Small intestine (tissue), 7 donors: Measurements from ENCODE around the gene HLX. TPM values are rescaled to one million over a fixed set of nuclear protein-coding genes. Genes with fewer than 3 reads are reported as not detected.

Experiments used
- DNase-seq, 2 donors: peaks; one replicate each; pipeline versions ENCODE4 v3.0.0 to v3.0.0-alpha.2; 2013
- FAIRE-seq: peaks from 2 replicates; lab custom pipeline; 2012; peaks lifted over from hg19 to GRCh38; lab: Jason Lieb, UNC
- H3K27ac ChIP-seq, 3 donors: one replicate each; pipeline ENCODE4 v1.5.1; 2013; ENCODE audit warnings: low read length in 2 of 3, mild to moderate bottlenecking in 2 of 3, control low read depth in 1 of 3, inconsistent platforms in 1 of 3, low read depth in 1 of 3, moderate library complexity in 1 of 3
- H3K27me3 ChIP-seq, 3 donors: one replicate each; pipeline ENCODE4 v1.6.1; 2013; ENCODE audit warnings: low read length in 3 of 3, inconsistent platforms in 1 of 3; ENCODE audit not compliant: control insufficient read depth in 3 of 3, insufficient read depth in 3 of 3
- H3K36me3 ChIP-seq, 3 donors: one replicate each; pipeline ENCODE4 v1.6.1; 2013; ENCODE audit warnings: low read length in 3 of 3, inconsistent platforms in 1 of 3, low read depth in 1 of 3, mild to moderate bottlenecking in 1 of 3, moderate library complexity in 1 of 3; ENCODE audit not compliant: control insufficient read depth in 3 of 3, insufficient read depth in 2 of 3
- H3K4me1 ChIP-seq, 3 donors: one replicate each; pipeline ENCODE4 v1.6.1; 2013; ENCODE audit warnings: low read length in 2 of 3, inconsistent platforms in 1 of 3, low read depth in 1 of 3, mild to moderate bottlenecking in 1 of 3, moderate library complexity in 1 of 3; ENCODE audit not compliant: control insufficient read depth in 3 of 3, insufficient read depth in 2 of 3
- H3K4me3 ChIP-seq, 3 donors: one replicate each; pipeline ENCODE4 v1.5.1; 2013; ENCODE audit warnings: low read length in 3 of 3, control low read depth in 1 of 3, inconsistent platforms in 1 of 3, low read depth in 1 of 3, mild to moderate bottlenecking in 1 of 3, moderate library complexity in 1 of 3
- H3K9me3 ChIP-seq, 2 donors: one replicate each; pipeline ENCODE4 v1.6.1; 2013; ENCODE audit warnings: low read depth in 1 of 2, low read length in 1 of 2; ENCODE audit not compliant: control insufficient read depth in 2 of 2, insufficient read depth in 1 of 2
- WGBS, 3 donors: extraction: QIAGEN DNeasy Blood & Tissue Kit; methylation state at CpG; one replicate each; pipeline ENCODE4 v1.1.7; 2013; 5-methylcytosine and 5-hydroxymethylcytosine counted together
- polyA plus RNA-seq, 4 donors: library from polyadenylated mRNA; stranded (reverse) in 3 of 4; unstranded in 1 of 4; fragments of 200-250 nt in 3 of 4; fragments of 120-200 nt in 1 of 4; gene quantifications; one replicate each; pipeline versions ENCODE4 v1.2.1 to v1.2.3, GENCODE V29; 2013
- donor health status: healthy with polysubstance abuse.
- donor health status: control.
- donor health status: control.
- donor health status: Bipolar disorder and iron deficiency.
- donor health status: healthy.

HLX gene
- polyA plus RNA-seq, 4 donors: 0.45 to 8.7 (median 4.3) TPM

- DNase-seq (peak in 1 of 2 donors; percentile 34), FAIRE-seq (no peak)
- Histone ChIP-seq H3K9me3 (no peaks in the 10 kb centered on the region), H3K27ac (peak overlapping the region in 2 of 3 donors; percentile 82 to 94), H3K27me3 (peaks cover 0 to 73% (median 13%) of the 10 kb centered on the region in 3 donors), H3K4me3 (peak overlapping the region in 1 of 3 donors; percentile 75), H3K36me3 (peaks cover 0 to 14% (median 0%) of the 10 kb centered on the region in 3 donors), H3K4me1 (peaks cover 0 to 21% (median 2%) of the 10 kb centered on the region in 3 donors)
- WGBS, 3 donors: 7 to 10% (median 9%) methylated on average over 42 of the region's 42 CpGs
Observed at GRCh38 chr1:220878191-220879075, 810 bp upstream of the HLX start.

- H3K9me3 ChIP-seq: no peaks in the 10 kb centered on the region
- H3K4me1 ChIP-seq: peaks cover 0 to 20% (median 2%) of the 10 kb centered on the region in 3 donors
- peak overlapping the region; percentile 67 to 94 (median 89) for H3K27ac ChIP-seq
- DNase-seq: peak in 1 of 2 donors; percentile 58
- peaks cover 0 to 25% (median 0%) of the 10 kb centered on the region in 3 donors for H3K36me3 ChIP-seq
- H3K27me3 ChIP-seq: peaks cover 0 to 85% (median 15%) of the 10 kb centered on the region in 3 donors
- WGBS, 3 donors: 1 to 2% (median 1%) methylated on average over 78 to 94 of the region's 94 CpGs
- no peak for FAIRE-seq
- peak overlapping the region; percentile 70 to 75 (median 72) for H3K4me3 ChIP-seq
Observed at GRCh38 chr1:220879509-220880361, 492 bp downstream of the HLX start.

DNA sequence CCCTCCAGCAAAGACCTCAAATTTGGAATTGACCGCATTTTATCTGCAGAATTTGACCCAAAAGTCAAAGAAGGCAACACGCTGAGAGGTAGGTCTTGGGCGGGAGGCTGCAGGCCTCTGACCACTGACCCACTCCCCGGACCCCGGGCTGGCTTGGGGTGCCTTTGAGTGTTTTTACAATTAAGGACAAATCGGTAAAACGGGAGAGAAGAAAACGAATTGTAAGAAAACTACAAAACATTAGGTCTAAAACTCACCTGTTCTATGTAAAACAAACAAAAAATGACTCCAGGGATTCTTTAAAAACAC lies 1.1 kb downstream of the HLX start:
- H3K4me1 ChIP-seq: peaks cover 0 to 16% (median 2%) of the 10 kb centered on the region in 3 donors
- WGBS, 3 donors: 7 to 17% (median 13%) methylated on average over 8 of the region's 8 CpGs
- no peak for FAIRE-seq
- no peaks in the 10 kb centered on the region for H3K9me3 ChIP-seq
- H3K27ac ChIP-seq: peak overlapping the region; percentile 67 to 94 (median 89)
- peaks cover 0 to 91% (median 15%) of the 10 kb centered on the region in 3 donors for H3K27me3 ChIP-seq
- peak overlapping the region; percentile 39 to 75 (median 72) for H3K4me3 ChIP-seq
- no peak for DNase-seq
- H3K36me3 ChIP-seq: peaks cover 0 to 30% (median 0%) of the 10 kb centered on the region in 3 donors

DNA sequence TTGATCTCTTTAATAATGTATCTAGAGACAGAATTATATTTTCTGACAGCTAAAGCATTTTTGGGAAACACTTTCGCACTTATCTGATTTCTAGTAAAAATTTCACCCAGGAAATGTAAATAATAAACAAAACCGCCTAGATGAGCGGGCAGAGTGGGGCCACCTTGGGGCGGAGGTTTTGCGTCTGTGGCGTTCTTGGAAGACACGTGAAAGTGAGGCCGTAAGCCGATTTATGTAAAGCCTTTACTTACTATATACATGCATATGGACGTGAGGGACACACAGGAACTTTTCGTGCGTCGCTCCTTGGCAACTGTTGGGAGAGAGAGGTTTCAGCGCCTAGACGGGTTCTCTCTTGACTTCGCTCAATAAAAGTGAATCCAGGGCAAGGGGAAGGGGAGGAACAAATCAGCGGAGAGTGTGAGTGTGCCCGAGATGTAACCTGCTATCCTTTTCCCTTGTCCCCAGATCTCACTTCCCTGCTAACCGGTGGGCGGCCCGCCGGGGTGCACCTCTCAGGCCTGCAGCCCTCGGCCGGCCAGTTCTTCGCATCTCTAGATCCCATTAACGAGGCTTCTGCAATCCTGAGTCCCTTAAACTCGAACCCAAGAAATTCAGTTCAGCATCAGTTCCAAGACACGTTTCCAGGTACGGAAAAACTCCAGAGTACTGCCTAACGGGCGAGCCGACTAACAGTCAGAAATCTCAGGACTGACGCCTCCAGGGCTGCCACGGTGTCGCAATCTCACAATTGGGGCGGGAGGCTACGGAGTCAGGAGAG lies 1.7 kb downstream of the HLX start:
- Histone ChIP-seq H3K36me3 (peaks cover 0 to 34% (median 0%) of the 10 kb centered on the region in 3 donors), H3K27me3 (peaks cover 0 to 95% (median 15%) of the 10 kb centered on the region in 3 donors), H3K4me1 (peaks cover 0 to 13% (median 2%) of the 10 kb centered on the region in 3 donors), H3K4me3 (peak overlapping the region; percentile 31 to 75 (median 46)), H3K27ac (peak overlapping the region in 2 of 3 donors; percentile 89), H3K9me3 (no peaks in the 10 kb centered on the region)
- FAIRE-seq (no peak), DNase-seq (peak; percentile 35 to 52)
- 6 to 10% (median 8%) methylated on average over 37 of the region's 37 CpGs for WGBS, 3 donors

- no peak for FAIRE-seq
- WGBS, 3 donors: 58 to 71% (median 61%) methylated on average over 34 of the region's 34 CpGs
- H3K27me3 ChIP-seq: peaks cover 0 to 95% (median 17%) of the 10 kb centered on the region in 3 donors
- peak overlapping the region in 1 of 3 donors; percentile 75 for H3K4me3 ChIP-seq
- no peak for DNase-seq
- no peaks in the 10 kb centered on the region for H3K9me3 ChIP-seq
- peaks cover 0 to 13% (median 2%) of the 10 kb centered on the region in 3 donors for H3K4me1 ChIP-seq
- H3K36me3 ChIP-seq: peaks cover 0 to 40% (median 0%) of the 10 kb centered on the region in 3 donors
- peak overlapping the region in 2 of 3 donors; percentile 89 for H3K27ac ChIP-seq
Observed at GRCh38 chr1:220882061-220882891, 3.0 kb downstream of the HLX start.

DNA sequence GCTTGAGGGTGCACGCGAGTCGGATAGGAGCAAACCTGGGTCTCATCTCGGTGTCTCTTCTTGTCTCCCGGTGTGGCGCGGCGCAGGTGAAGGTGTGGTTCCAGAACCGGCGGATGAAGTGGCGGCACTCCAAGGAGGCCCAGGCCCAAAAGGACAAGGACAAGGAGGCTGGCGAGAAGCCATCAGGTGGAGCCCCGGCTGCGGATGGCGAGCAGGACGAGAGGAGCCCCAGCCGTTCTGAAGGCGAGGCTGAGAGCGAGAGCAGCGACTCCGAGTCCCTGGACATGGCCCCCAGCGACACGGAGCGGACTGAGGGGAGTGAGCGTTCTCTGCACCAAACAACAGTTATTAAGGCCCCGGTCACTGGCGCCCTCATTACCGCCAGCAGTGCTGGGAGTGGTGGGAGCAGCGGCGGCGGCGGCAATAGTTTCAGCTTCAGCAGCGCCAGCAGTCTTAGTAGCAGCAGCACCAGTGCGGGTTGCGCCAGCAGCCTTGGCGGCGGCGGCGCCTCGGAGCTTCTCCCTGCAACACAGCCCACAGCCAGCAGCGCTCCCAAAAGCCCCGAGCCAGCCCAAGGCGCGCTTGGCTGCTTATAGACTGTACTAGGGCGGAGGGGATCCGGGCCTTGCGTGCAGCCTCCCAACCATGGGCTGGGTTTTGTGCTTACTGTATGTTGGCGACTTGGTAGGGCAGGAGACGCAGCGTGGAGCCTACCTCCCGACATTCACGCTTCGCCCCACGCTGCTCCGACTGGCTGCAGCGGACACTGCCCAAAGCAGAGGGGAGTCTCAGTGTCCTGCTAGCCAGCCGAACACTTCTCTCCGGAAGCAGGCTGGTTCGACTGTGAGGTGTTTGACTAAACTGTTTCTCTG lies 5.1 kb downstream of the HLX start:
- no peak for FAIRE-seq
- H3K27me3 ChIP-seq: peaks cover 0 to 95% (median 10%) of the 10 kb centered on the region in 3 donors

More for the DNA sequence above, 5.1 kb downstream of the HLX start:
- Histone ChIP-seq H3K9me3 (no peaks in the 10 kb centered on the region), H3K4me1 (peaks cover 0 to 7% (median 0%) of the 10 kb centered on the region in 3 donors), H3K4me3 (peak overlapping the region in 1 of 3 donors; percentile 75), H3K27ac (no peak overlapping the region), H3K36me3 (peaks cover 0 to 40% (median 0%) of the 10 kb centered on the region in 3 donors)
- 48 to 68% (median 50%) methylated on average over 59 of the region's 59 CpGs for WGBS, 3 donors
- DNase-seq: no peak
